HepG2 (cell line): ENCODE results near the gene MPG. TPM values are rescaled to one million over a fixed set of nuclear protein-coding genes. Genes with fewer than 3 reads are reported as not detected.

Source experiments
- ATRX ChIP-seq: sonication (generic); formaldehyde crosslinking; IDR thresholded peaks from 2 replicates; pipeline ENCODE4 v1.4.0; 2020; ENCODE audit warnings: missing genetic modification reagents, borderline replicate concordance
- BORCS8-MEF2B ChIP-seq: sonication (generic); formaldehyde crosslinking; IDR thresholded peaks from 2 replicates; pipeline ENCODE4 v1.8.0; 2022; ENCODE audit warnings: mild to moderate bottlenecking, missing genetic modification reagents
- CAMTA2 ChIP-seq: sonication (generic); formaldehyde crosslinking; IDR thresholded peaks from 2 replicates; pipeline ENCODE4 v1.4.0; 2020; ENCODE audit warnings: mild to moderate bottlenecking, missing genetic modification reagents, borderline replicate concordance
- NR0B2 ChIP-seq: sonication (generic); formaldehyde crosslinking; IDR thresholded peaks from 2 replicates; pipeline ENCODE4 v1.4.0; 2020; ENCODE audit warnings: mild to moderate bottlenecking, missing genetic modification reagents
- PCBP1 ChIP-seq: fragments of 200-400 bp; formaldehyde crosslinking; IDR thresholded peaks from 2 replicates; pipeline ENCODE4 v1.6.1; 2017; ENCODE audit warnings: mild to moderate bottlenecking, low read depth, low read length, borderline replicate concordance
- PRPF4 ChIP-seq: fragments of 200-400 bp; formaldehyde crosslinking; IDR thresholded peaks from 2 replicates; pipeline ENCODE4 v1.6.1; 2016; ENCODE audit warnings: low read length, low read depth; ENCODE audit not compliant: poor library complexity, severe bottlenecking
- SALL2 ChIP-seq: sonication (generic); formaldehyde crosslinking; IDR thresholded peaks from 2 replicates; pipeline ENCODE4 v1.8.1; 2023; ENCODE audit warnings: mild to moderate bottlenecking, missing genetic modification reagents, inconsistent platforms
- TGIF2 ChIP-seq: IDR thresholded peaks from 2 replicates; pipeline ENCODE4 v1.6.1; 2016; ENCODE audit warnings: control low read depth, missing compliant biosample characterization
- ZC3H4 ChIP-seq: sonication (generic); formaldehyde crosslinking; IDR thresholded peaks from 2 replicates; pipeline ENCODE4 v1.4.0; 2020; ENCODE audit warnings: missing genetic modification reagents, borderline replicate concordance
- ZEB1 ChIP-seq: IDR thresholded peaks from 2 replicates; pipeline ENCODE4 v1.6.1; 2012; ENCODE audit warnings: mild to moderate bottlenecking, low read depth, inconsistent platforms; ENCODE audit not compliant: insufficient replicate concordance
- ZNF441 ChIP-seq: sonication (generic); formaldehyde crosslinking; IDR thresholded peaks from 2 replicates; pipeline ENCODE4 v1.7.0; 2021; ENCODE audit warnings: missing genetic modification reagents, borderline replicate concordance
- ZNF451 ChIP-seq: sonication (generic); formaldehyde crosslinking; IDR thresholded peaks from 2 replicates; pipeline ENCODE4 v1.5.0; 2020; ENCODE audit warnings: mild to moderate bottlenecking, missing genetic modification reagents
- ZNF562 ChIP-seq: sonication (generic); formaldehyde crosslinking; IDR thresholded peaks from 2 replicates; pipeline ENCODE4 v1.8.0; 2022; ENCODE audit warnings: missing genetic modification reagents, borderline replicate concordance
- ZNF639 ChIP-seq: conservative IDR thresholded peaks from 2 replicates; pipeline ENCODE4 v1.6.1; 2018; ENCODE audit warnings: missing genetic modification reagents
- ZNF646 ChIP-seq: sonication (generic); formaldehyde crosslinking; IDR thresholded peaks from 2 replicates; pipeline ENCODE4 v1.9.0; 2021; ENCODE audit warnings: mild to moderate bottlenecking, missing genetic modification reagents
- ZNF672 ChIP-seq: sonication (generic); formaldehyde crosslinking; IDR thresholded peaks from 2 replicates; pipeline ENCODE4 v1.8.1; 2022; ENCODE audit warnings: missing genetic modification reagents
- ZNF770 ChIP-seq: sonication (generic); formaldehyde crosslinking; IDR thresholded peaks from 2 replicates; pipeline ENCODE4 v1.5.0; 2020; ENCODE audit warnings: mild to moderate bottlenecking, missing genetic modification reagents
- polyA plus RNA-seq, 8 experiments: library from polyadenylated mRNA; depleted of rRNA in 3 of 8; stranded (reverse) in 7 of 8; unstranded in 1 of 8; fragments of >200 nt; fragmentation: Illumina TruSeq in 4 of 8; extraction: Trizol in 4 of 8; gene quantifications; 2 replicates each; pipeline versions ENCODE4 v1.2.1 to v1.2.3, GENCODE V29; 2011 to 2016; ENCODE audit warnings: low read depth in 4 of 8, missing spikeins in 1 of 8, mixed read lengths in 1 of 8; ENCODE audit not compliant: insufficient read depth in 1 of 8
- total RNA-seq, 5 experiments: library from RNA; depleted of rRNA; stranded (reverse); fragments of >200 nt; fragmentation: Illumina TruSeq; extraction: Trizol; gene quantifications; 2 replicates each; pipeline ENCODE4 v1.2.3, GENCODE V29; 2016; ENCODE audit warnings: low read depth in 1 of 5
- TF ChIP-seq, protein P1 (sequence below): sonication (generic); formaldehyde crosslinking; IDR thresholded peaks from 2 replicates; pipeline ENCODE4 v1.4.0; 2020; ENCODE audit warnings: missing genetic modification reagents, borderline replicate concordance

The MPG gene
- total and polyA plus RNA-seq, 2 of the 13 experiments (the other 11 are each of a cell fraction or from before 2014, with no cell fraction given): 59.1 to 62.5 TPM

GRCh38 chr16:77807-78443 lies at the start of gene MPG (continued):
- TF ChIP-seq ZNF646 (CRISPR knock-in tag): no peak
- no peak for TF ChIP-seq NR0B2
- TF ChIP-seq ZNF562 (CRISPR knock-in tag): no peak
- TF ChIP-seq ZNF672: no peak
- no peak for TF ChIP-seq BORCS8-MEF2B (CRISPR knock-in tag)
- TF ChIP-seq ZEB1: no peak
- TF ChIP-seq SALL2: 0 out of 2 replicates have a peak, but pooled peaks have one; percentile 44
- TF ChIP-seq ATRX (CRISPR knock-in tag): no peak
- TF ChIP-seq CAMTA2 (CRISPR knock-in tag): no peak
- TF ChIP-seq, protein P1, sequence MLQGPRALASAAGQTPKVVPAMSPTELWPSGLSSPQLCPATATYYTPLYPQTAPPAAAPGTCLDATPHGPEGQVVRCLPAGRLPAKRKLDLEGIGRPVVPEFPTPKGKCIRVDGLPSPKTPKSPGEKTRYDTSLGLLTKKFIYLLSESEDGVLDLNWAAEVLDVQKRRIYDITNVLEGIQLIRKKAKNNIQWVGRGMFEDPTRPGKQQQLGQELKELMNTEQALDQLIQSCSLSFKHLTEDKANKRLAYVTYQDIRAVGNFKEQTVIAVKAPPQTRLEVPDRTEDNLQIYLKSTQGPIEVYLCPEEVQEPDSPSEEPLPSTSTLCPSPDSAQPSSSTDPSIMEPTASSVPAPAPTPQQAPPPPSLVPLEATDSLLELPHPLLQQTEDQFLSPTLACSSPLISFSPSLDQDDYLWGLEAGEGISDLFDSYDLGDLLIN (CRISPR knock-in tag): 0 out of 2 replicates have a peak, but pooled peaks have one; percentile 6
- TF ChIP-seq PCBP1: no peak
- TF ChIP-seq ZNF441: 0 out of 2 replicates have a peak, but pooled peaks have one; percentile 21
- TF ChIP-seq ZNF770 (CRISPR knock-in tag): no peak
- no peak for TF ChIP-seq TGIF2
- TF ChIP-seq ZNF639 (CRISPR knock-in tag): no peak
- no peak for TF ChIP-seq PRPF4
- TF ChIP-seq ZC3H4 (CRISPR knock-in tag): no peak
- 0 out of 2 replicates have a peak, but pooled peaks have one; percentile 17 for TF ChIP-seq ZNF451 (CRISPR knock-in tag)
